NCI-H510A treated with DMSO at 0.1 percent for 48 hours (cell line): ENCODE measurements around the gene ZBTB42.
A peak's percentile ranks its signal among the peaks of the same experiment; 100 is the strongest.

Experiments
- DNase-seq: peaks from one replicate; lab custom pipeline; 2025; lab: John Stamatoyannopoulos, UW

The ZBTB42 gene

DNA sequence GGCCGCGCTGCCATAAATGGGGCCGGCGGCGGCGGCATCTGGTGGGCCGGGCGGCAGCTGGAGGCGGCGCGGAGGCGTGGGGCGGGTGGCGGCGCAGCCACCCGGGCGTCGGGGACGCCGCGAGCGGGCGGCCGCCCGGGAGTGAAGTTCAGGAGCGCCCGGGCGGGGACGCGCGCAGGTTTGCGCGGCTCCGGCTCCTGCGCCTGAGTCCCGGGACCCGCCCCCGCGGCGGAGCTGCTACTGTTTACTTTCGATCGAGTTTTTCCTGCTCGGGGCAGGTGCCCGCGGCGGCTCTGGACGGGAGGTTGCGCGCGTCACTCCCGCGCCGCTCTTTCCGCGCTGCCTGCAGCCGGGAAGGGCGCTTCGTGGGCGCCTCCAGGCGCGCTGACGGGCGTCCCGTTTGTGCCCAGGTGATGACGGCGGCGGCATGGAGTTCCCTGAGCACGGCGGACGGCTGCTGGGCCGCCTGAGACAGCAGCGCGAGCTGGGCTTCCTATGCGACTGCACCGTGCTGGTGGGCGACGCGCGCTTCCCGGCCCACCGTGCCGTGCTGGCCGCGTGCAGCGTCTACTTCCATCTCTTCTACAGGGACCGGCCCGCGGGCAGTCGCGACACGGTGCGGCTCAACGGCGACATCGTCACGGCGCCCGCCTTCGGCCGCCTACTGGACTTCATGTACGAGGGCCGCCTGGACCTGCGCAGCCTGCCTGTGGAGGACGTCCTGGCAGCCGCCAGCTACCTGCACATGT lies at the start of gene ZBTB42:
Gene ZBTB42 (plus strand): TSS at position 331 of the 749 bp plus-strand sequence. CDS start 97 bp downstream, at position 428.
- peak; percentile 73 for DNase-seq

DNA sequence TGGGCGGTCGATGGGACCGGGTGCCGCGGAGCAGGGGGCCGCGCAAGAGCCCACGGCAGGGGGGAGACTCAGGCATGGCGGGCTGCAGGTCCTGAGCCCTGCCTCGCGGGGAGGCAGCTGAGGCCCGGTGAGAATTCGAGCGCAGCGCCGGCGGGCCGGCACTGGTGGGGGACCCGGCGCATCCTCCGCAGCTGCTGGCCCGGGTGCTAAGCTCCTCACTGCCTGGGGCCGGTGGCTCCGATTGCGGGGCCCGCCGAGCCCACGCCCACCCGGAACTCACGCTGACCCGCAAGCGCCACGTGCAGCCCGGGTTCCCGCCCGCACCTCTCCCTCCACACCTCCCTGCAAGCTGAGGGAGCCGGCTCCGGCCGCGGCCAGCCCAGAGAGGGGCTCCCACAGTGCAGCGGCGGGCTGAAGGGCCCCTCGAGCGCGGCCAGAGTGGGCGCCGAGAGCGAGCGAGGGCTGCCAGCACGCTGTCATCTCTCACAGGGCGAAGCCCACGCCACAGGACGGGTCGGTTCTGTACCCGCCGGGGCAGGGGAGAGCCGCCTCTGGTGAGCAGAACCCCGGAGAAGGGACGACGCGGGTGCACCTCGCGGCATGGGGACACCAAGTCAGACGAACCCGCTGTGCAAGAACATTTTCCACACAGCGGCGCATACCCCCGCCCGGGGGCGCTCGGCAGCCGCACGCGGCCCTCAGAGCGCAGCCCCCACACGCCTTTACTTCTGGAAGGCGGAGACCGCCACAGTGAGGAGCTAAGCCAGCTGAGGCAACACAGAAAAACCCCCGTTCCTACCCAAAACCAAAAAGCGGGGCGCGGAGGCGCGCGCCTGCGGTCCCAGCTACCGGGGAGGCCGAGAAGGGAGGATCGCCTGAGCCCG lies 49.1 kb upstream of the ZBTB42 start:
- peak; percentile 51 for DNase-seq

DNA sequence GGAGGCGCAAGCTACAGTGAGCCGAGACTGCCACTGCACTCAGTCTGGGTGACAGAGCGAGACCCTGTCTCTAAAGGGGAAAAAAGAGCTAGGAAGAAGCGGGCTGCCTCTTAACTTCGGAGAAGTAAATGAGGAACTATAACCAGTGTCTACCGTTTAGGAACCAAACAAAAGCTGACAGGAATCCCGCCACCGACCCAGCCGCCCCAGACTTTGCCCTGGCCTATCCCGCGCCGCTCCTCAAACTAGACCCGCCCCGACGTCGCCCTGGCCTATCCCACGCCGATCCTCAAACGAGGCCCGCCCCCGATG lies 48.5 kb upstream of the ZBTB42 start:
- no peak for DNase-seq

DNA sequence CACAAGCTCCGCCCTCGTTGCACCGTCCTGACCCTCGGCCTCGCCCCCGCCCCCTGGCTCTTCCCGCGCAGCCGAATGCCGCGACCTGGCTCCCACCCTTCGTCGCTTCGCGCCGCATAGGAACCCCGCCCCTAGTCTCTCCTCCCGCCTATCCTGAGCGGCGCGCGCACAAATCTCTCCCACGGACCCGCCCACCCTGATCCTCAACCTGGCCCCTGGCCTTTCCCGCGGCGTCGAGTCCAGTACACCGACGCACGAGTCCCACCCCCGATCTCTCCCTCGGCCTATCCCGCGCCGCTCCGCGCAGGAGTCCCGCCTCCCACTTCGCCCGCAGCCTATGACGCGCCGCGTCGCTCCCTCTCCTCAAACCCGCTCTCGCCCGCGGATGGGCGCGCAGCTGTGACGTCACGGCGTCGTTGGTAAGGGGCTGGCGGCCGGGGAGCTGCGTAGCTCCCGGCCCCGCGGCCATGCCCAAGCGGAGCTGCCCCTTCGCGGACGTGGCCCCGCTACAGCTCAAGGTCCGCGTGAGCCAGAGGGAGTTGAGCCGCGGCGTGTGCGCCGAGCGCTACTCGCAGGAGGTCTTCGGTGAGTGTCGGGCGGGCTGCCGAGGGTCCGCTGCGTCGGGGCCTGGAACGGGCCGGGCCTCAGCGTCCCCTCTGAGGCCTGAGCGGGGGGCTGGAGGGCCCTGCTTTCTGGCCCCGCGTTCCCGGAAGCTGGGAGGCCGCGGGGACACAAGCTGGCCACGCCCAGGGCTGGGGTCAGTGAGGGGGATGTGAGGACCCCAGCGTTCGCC lies 48.0 kb upstream of the ZBTB42 start, which contains the start of gene SIVA1:
Gene SIVA1 (plus strand): TSS at position 413 of the 793 bp plus-strand sequence. CDS start 55 bp downstream, at position 468.
- peak; percentile 98 for DNase-seq

DNA sequence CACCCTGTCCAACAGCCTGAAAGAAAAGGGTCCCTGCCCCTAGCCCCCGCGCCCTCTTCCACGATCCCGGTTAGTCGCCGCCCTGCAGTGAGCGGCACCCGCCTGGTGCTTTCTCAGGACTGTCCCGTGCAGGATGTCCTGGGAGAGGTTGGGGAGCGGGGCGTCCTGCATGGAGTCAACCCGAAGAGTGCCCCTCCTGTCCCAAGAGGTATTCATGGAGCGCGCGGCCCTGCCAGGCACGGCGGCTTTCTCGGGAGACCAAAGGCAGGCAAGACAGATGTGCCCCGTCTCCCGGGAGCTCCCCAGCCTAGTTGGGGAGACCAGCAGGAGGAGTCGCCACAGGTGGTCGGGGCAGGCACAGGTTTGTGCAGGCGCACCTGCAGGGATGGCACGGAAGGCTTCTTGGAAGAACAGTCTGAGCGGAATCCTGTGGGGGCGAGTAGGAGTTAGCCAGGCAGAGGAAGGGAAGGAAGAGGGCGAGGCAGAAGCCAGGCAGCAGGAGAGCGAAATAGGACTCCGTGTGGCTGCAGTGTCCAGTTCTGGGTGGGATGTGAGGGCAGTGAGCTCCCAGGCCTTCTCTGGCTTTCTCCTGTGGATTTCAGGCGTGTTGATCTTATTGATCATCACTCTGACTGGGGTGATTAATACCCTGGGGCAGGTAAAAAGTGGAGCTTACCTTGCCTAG lies 47.2 kb upstream of the ZBTB42 start:
- DNase-seq = no peak

DNA sequence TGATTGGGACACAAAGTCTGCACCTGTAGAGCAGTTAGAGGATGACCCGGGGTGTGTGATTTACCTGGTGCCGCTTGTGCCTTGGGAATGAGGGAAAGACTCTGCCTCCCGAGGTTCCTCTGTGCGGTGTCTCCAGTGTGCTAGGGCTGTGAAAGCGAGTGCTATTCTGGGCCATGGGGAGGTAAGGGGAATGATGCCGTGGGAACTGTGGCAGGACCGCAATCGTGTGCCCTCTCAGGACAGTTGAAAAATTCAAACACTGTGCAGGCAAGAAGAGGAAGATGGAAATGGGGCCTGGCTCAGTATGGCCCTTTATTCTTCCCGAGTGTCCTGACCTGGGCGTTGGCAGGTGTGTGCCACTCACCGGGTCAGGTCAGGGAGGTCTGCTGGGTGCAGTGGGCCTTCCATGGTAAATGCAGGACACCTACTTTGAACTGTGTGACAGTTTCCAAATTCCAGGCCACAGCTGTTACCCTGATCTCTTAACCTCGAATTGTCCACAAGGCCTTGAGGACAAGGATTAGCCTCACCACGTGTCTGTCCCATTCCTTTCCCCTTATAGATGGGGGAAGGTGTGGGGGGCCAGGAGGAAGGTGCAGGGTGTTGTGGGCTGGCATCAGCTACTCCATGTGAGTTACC lies 46.6 kb upstream of the ZBTB42 start:
- DNase-seq = no peak

DNA sequence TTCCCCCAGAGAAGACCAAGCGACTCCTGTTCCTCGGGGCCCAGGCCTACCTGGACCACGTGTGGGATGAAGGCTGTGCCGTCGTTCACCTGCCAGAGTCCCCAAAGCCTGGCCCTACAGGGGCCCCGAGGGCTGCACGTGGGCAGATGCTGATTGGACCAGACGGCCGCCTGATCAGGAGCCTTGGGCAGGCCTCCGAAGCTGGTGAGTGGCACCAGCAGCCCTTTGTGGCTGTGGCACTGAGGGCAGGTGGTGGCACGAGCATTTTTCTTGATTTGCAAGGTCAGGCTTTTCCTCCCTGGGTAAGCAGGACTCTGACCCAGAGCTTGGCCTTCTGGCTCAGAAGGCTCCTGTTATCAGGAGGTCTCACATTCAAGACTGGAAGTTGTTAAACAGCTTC lies 45.3 kb upstream of the ZBTB42 start:
- no peak for DNase-seq

DNA sequence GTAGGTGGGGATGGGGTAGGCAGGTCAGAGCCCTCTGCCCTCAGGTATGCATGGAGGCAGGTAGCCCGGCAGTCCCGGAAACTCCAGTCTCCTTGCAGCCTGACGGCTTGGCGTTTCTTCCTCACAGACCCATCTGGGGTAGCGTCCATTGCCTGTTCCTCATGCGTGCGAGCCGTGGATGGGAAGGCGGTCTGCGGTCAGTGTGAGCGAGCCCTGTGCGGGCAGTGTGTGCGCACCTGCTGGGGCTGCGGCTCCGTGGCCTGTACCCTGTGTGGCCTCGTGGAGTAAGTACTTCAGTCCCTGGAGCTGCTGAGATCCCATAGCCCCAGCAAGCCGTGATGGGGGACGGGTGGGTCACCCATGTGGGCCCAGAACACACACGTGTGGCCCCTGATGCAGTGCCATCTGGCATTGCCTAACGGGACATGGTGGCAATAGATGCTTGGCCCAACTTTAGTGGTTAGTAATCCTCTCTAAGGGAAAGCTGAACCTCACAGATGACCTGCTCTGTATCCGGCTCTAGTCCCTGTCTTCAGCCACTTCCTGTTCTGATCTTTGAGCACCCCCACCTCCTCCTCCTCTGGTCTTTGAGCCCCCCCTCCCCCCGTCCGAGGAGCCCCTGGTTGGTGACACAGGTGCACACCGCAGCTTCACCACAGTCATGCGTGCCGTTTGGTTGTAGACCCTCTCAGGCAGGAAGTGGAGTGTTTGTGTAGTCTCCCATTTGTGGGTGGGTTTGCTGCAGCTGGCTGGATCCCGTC lies 44.2 kb upstream of the ZBTB42 start:
- no peak for DNase-seq

DNA sequence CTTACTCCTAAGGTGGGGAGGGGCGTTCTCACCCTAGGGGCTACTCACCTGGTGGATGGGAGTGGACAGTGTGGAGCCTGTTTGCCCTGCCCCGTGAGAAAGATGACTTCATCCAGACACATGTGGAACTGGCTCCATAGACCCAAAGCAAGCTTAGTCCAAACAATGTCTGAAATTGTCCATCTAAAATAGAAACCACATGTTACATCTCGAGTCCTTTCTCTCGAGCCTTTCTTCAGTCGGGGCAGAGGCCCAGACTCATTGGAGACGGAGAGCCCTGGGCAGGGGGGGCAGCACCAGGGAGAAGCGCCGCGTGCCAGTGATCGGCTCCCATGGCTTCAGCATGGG lies 43.7 kb upstream of the ZBTB42 start:
- no peak for DNase-seq

DNA sequence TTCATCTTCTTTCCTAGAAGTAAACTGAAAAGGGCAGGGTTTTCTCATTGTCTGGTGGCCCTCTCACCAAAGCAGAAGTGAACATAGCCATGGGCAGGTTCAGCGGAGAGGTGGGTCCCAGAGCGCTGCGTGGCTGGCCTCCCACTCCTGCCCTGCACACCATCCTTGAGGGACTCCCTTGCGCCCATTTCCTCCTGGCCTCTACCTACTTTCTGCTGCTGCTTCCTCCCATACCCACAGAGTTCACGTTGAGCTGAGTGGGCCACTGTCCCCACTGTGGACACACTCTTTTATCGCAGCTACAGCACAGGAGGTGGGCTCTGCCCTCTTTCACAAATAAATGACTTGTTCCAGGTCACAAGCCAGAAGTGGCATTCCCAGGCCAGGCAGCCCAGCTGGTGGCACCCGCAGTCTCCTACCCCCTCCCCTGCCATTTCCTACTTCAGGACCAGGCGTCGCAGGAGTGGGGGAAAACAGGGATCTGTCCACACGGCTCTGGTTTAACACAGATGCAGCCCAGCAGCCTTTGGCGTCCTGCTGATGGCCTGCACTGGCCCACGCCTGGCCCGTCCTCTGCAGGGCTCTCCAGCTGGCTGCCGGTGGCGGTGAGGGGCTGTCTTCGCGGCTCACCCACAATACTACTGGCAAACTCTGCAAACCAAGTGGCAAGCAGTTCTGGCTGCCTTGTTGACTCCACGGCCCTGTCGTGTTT lies 43.1 kb upstream of the ZBTB42 start:
- DNase-seq = no peak

DNA sequence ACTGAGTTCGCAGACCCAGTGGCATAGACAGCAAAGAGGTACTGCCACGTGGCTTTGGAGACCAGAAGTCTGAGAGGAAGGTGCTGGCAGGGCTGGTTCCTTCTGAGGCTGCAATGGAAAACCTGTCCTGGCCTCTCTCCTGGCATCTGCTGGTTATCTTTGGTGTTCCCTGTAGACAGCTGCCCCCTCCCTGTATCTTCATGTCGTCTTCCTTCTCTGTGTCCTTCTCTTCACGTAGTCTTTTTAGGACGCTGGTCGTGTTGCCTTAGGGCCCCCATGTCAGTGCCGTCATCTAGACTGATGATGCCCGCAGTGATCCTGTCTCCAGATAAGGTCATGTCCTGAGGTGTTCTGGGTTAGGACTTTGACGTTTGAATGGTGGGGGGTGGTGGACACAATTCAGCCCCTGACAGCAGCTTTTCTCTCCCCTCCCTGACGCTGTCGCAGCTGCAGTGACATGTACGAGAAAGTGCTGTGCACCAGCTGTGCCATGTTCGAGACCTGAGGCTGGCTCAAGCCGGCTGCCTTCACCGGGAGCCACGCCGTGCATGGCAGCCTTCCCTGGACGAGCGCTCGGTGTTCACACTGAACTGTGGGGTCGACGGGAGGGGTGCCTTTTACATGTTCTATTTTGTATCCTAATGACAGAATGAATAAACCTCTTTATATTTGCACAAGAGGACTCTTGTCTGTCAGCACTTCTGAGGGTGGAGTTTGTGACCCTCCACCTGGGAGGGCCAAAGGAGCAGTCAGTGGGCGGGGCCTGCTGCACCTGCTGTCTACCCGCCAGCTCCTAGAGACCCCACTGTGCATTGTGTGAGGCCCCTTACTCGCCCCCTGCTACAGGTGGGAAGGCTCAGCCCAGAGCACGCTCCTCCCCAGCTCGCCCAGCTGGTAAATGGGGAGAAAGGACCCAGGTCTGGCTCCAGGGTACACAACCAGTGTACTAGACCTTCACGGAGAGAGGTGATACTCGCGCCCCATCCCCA lies 41.6 kb upstream of the ZBTB42 start:
- DNase-seq = no peak

DNA sequence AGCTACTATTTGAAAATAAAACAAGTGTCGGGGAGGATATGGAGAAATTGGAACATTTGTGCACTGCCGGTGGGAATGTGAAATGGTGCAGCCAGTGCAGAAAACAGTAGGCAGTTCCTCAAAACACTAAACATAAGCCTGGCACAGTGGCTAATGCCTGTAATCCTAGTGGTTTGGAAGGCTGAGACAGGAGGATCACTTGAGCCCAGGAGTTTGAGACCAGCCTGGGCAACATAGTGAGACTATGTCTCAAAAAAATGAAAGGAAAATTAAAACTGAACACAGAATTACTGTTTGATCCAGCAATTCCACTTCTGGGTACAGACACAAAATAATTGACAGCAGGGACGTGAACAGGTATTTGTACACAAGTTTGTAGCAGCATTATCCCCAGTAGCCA lies 35.4 kb upstream of the ZBTB42 start:
- DNase-seq = no peak

DNA sequence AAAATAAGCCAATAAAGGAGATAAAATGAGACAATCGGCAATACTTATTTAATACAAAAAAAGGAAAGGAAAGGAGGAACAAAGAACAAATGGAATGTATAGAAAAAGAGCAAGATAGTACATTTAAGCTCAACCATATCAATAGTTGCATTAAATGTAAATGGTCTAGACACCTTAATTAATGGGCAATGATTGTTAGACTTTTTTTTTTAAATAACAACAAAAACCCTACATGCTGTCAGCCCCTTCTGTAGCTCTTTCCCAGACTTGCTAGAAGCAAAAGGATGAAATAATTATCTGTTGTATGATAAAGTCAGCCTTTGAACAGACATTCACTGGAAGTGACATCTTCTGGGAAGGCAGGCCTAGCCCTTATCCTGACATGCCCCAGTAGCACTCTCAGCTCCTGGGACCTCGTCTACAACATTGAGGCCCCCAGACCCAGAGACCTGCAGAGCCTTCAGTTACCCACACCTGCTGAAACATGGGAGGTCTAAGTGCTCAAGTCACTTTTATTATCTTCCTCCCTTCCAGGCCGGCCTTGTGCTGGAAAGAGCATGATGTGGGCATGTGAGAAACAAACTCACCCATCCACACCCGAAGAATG lies 34.5 kb upstream of the ZBTB42 start:
- no peak for DNase-seq

DNA sequence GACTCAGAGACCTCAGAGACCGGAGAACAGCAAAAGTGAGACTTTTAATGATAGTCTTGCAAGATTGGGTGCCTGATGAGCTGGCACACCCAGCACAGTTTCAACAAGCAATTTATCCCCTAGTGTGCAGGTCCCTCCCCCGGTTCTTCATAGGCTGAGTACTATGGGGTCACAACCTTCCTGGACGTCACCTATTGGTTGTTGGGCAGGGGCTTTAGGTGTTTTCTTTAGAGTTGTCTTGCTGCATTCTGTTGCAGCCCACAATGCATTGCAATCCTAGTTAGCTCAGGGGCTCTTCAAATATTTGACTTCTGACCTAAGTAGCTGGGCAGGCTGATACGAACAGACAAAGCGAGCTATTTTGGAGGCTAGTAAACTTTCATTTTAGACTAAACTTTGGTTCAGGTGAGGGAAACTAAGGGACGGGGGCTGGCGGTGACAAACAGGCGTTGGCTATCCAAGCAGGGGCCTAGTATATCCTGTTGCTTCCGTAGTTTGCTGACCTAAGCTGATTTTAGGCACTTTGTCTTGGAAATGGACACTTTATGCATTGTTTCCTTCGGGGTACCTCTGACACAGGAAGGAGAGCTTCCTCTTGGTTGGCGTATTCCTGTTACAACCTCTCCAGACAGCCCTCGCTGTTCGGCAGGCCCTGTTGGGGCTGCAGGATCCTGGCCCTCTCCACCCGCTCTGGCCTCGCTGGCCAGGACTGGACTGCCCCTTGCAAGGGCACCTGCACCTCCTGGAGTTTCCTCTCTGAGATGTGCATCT lies 33.9 kb upstream of the ZBTB42 start:
- DNase-seq = no peak

DNA sequence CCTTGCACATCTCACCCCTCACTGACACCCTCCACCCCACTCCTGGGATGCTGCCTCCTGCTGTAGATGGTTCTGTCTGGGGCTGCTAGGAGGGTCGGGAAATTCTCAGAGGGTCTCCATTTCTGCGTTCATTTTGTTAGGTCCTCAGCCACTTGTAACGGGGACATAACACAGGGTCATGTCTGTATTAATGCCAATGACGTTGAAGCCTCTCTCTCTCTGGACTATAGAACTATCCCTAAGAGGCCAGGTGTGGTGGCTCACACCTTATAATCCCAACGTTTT lies 33.3 kb upstream of the ZBTB42 start:
- DNase-seq = no peak

DNA sequence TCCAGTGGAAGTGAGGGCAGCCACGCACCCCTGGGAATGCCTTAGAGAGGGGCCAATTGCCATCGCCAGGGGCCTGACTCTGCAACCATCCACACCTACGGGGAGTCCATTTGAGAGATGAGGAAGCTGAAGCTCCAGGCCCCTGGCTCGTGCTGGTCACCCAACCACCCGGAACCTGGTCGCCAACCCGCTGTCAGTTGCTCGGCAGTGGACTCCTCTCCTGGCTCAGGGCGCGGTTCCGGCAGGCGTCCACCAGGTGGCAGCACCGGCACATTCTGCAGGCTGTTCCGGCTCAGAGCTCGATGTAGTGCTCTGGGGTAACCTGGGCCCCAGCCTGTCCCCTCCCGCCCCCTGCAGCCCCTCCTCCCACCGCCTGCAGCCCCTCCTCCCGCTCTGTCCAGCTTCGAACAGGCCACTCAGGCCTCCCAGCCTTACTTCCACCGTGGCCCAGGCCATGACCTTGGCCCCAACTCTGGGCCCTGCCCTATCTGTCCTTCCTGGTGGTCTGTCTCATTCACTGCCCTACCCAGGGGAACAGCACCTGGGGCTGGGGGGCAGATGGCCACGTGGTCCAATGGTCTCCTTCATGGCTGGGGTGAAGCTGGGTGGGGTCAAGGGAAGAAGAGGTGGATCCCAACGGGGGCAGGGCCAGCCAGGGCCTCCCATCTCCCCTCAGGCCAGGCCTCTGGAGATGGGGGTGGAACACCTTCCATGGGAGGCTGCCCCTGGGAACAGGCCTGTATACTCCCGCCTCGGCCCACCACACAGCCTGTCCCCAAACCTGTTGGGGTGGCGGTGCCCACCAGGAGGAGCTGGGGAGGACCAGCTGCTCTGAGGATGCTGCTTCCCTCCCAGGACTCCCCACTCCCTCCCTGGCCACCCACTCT lies 32.2 kb upstream of the ZBTB42 start:
- DNase-seq = peak; percentile 83
